IPS-15b (cell line): Measurements from ENCODE around the gene RBCK1.
"Not testable (repeated sequence)": the region's sequence is repeated elsewhere in the genome, so short reads cannot be mapped to it uniquely, and the experiment has no call there.

Source experiments
- H3K27me3 ChIP-seq: one replicate; pipeline ENCODE4 v1.6.1; 2013; ENCODE audit warnings: low read length; ENCODE audit not compliant: control insufficient read depth, insufficient read depth
- H3K36me3 ChIP-seq: one replicate; pipeline ENCODE4 v1.6.1; 2013; ENCODE audit warnings: low read length; ENCODE audit not compliant: control insufficient read depth, insufficient read depth
- H3K4me1 ChIP-seq: one replicate; pipeline ENCODE4 v1.6.1; 2013; ENCODE audit warnings: mild to moderate bottlenecking, low read length; ENCODE audit not compliant: control insufficient read depth, insufficient read depth
- H3K4me3 ChIP-seq: one replicate; pipeline ENCODE4 v1.5.1; 2013; ENCODE audit warnings: low read depth, low read length
- H3K9ac ChIP-seq: one replicate; pipeline ENCODE4 v1.6.1; 2013; ENCODE audit warnings: low read depth, mild to moderate bottlenecking, low read length
- H3K9me3 ChIP-seq: one replicate; pipeline ENCODE4 v1.6.1; 2013; ENCODE audit warnings: mild to moderate bottlenecking, low read length; ENCODE audit not compliant: control insufficient read depth, insufficient read depth

RBCK1 gene

GRCh38 chr20:437787-438486 lies 29.8 kb downstream of the RBCK1 start:
- Histone ChIP-seq H3K36me3 (peaks cover 45% of the 10 kb centered on the region), H3K27me3 (peaks cover 21% of the 10 kb centered on the region), H3K4me3 (no peak overlapping the region), H3K9ac (no peak overlapping the region), H3K4me1 (peaks cover 2% of the 10 kb centered on the region), H3K9me3 (no peaks in the 10 kb centered on the region)

- Histone ChIP-seq H3K27me3 (peaks cover 17% of the 10 kb centered on the region), H3K36me3 (peaks cover 45% of the 10 kb centered on the region), H3K4me3 (no peak overlapping the region), H3K9me3 (no peaks in the 10 kb centered on the region), H3K4me1 (peaks cover 2% of the 10 kb centered on the region), H3K9ac (no peak overlapping the region)
These were observed 30.7 kb downstream of the RBCK1 start for GRCh38 chr20:438571-439469.

GRCh38 chr20:440148-440547 lies 32.0 kb downstream of the RBCK1 start:
- Histone ChIP-seq H3K4me1 (peaks cover under 1% of the 10 kb centered on the region), H3K27me3 (peaks cover 13% of the 10 kb centered on the region), H3K36me3 (peaks cover 45% of the 10 kb centered on the region), H3K9me3 (no peaks in the 10 kb centered on the region), H3K9ac (no peak overlapping the region), H3K4me3 (no peak overlapping the region)

- Histone ChIP-seq H3K4me1 (no peaks in the 10 kb centered on the region), H3K9ac (no peak overlapping the region), H3K27me3 (peaks cover 8% of the 10 kb centered on the region), H3K4me3 (no peak overlapping the region), H3K9me3 (no peaks in the 10 kb centered on the region), H3K36me3 (peaks cover 45% of the 10 kb centered on the region)
These were observed 32.5 kb downstream of the RBCK1 start for GRCh38 chr20:440636-441035.

GRCh38 chr20:443223-443775 lies 35.2 kb downstream of the RBCK1 start:
- H3K27me3 ChIP-seq = no peaks in the 10 kb centered on the region
- H3K4me1 ChIP-seq = no peaks in the 10 kb centered on the region
- peaks cover 30% of the 10 kb centered on the region for H3K36me3 ChIP-seq
- H3K9ac ChIP-seq = no peak overlapping the region
- H3K4me3 ChIP-seq = no peak overlapping the region
- no peaks in the 10 kb centered on the region for H3K9me3 ChIP-seq

- H3K27me3 ChIP-seq = no peaks in the 10 kb centered on the region
- no peaks in the 10 kb centered on the region for H3K9me3 ChIP-seq
- peaks cover 26% of the 10 kb centered on the region for H3K36me3 ChIP-seq
- no peaks in the 10 kb centered on the region for H3K4me1 ChIP-seq
- H3K4me3 ChIP-seq = no peak overlapping the region
- H3K9ac ChIP-seq = no peak overlapping the region
These were observed 36.0 kb downstream of the RBCK1 start for GRCh38 chr20:444117-444516.

GRCh38 chr20:444862-445426 lies 36.8 kb downstream of the RBCK1 start:
- no peak overlapping the region for H3K9ac ChIP-seq
- no peak overlapping the region for H3K4me3 ChIP-seq
- no peaks in the 10 kb centered on the region for H3K4me1 ChIP-seq
- no peaks in the 10 kb centered on the region for H3K27me3 ChIP-seq
- H3K9me3 ChIP-seq = no peaks in the 10 kb centered on the region
- H3K36me3 ChIP-seq = peaks cover 20% of the 10 kb centered on the region

- no peaks in the 10 kb centered on the region for H3K27me3 ChIP-seq
- no peaks in the 10 kb centered on the region for H3K9me3 ChIP-seq
- peaks cover 13% of the 10 kb centered on the region for H3K36me3 ChIP-seq
- H3K9ac ChIP-seq = no peak overlapping the region
- H3K4me3 ChIP-seq = no peak overlapping the region
- no peaks in the 10 kb centered on the region for H3K4me1 ChIP-seq
These were observed 37.6 kb downstream of the RBCK1 start for GRCh38 chr20:445514-446336.

- not testable (repeated sequence) for H3K9me3 ChIP-seq, H3K9ac ChIP-seq, H3K36me3 ChIP-seq, H3K27me3 ChIP-seq, H3K4me3 ChIP-seq, H3K4me1 ChIP-seq
These were observed 43.9 kb downstream of the RBCK1 start for GRCh38 chr20:452021-452420.

GRCh38 chr20:454951-455350 lies 46.9 kb downstream of the RBCK1 start:
- Histone ChIP-seq H3K4me3 (no peak overlapping the region), H3K9ac (no peak overlapping the region), H3K4me1 (no peaks in the 10 kb centered on the region), H3K9me3 (no peaks in the 10 kb centered on the region), H3K36me3 (no peaks in the 10 kb centered on the region), H3K27me3 (no peaks in the 10 kb centered on the region)

GRCh38 chr20:458776-459175 lies 50.7 kb downstream of the RBCK1 start:
- Histone ChIP-seq H3K9ac (no peak overlapping the region), H3K27me3 (peaks cover 14% of the 10 kb centered on the region), H3K9me3 (no peaks in the 10 kb centered on the region), H3K4me3 (no peak overlapping the region), H3K4me1 (peaks cover 2% of the 10 kb centered on the region), H3K36me3 (no peaks in the 10 kb centered on the region)
